ENCODE measurements around the gene TBX10.

DNA sequence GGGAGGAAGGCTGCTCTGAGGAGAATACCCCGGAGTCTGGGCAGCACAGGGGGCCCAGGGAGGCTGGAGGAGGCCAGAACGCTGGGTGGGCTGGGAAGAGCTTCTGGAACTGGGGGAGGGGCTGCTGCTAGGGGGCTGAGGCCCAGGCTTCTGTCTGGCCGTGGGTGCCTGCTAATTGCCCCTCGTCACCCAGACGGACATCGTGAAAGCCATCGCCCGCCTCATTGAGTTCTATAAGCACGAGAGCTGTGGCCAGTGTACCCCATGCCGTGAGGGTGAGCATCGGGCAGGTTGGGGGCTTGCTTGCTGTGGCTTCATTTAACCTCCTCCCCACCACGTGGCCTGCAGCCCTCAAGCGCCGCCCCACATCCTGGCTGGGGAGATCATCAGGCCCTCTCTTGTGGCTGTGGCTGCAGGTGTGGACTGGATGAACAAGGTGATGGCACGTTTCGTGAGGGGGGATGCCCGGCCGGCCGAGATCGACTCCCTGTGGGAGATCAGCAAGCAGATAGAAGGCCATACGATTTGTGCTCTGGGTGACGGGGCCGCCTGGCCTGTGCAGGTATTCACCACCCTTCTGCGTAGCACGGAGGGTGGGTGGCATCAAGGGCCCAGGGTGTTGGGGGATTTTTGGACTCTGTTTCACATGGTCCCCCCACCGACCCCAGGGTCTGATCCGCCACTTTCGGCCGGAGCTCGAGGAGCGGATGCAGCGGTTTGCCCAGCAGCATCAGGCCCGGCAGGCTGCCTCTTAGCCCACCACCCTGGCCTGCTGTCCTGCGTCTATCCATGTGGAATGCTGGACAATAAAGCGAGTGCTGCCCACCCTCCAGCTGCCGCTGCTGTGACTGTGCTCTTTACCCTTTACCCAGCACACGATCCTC lies 27.6 kb downstream of the TBX10 start:
- TF ChIP-seq POLR2A (IDR thresholded peaks at IDR 0.05): no peak
- TF ChIP-seq, protein P1, sequence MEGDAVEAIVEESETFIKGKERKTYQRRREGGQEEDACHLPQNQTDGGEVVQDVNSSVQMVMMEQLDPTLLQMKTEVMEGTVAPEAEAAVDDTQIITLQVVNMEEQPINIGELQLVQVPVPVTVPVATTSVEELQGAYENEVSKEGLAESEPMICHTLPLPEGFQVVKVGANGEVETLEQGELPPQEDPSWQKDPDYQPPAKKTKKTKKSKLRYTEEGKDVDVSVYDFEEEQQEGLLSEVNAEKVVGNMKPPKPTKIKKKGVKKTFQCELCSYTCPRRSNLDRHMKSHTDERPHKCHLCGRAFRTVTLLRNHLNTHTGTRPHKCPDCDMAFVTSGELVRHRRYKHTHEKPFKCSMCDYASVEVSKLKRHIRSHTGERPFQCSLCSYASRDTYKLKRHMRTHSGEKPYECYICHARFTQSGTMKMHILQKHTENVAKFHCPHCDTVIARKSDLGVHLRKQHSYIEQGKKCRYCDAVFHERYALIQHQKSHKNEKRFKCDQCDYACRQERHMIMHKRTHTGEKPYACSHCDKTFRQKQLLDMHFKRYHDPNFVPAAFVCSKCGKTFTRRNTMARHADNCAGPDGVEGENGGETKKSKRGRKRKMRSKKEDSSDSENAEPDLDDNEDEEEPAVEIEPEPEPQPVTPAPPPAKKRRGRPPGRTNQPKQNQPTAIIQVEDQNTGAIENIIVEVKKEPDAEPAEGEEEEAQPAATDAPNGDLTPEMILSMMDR (IDR thresholded peaks at IDR 0.05): no peak
